HFFc6 (cell line): ENCODE data around the gene C1orf210. TPM values are rescaled to one million over a fixed set of nuclear protein-coding genes. Genes with fewer than 3 reads are reported as not detected.
A peak's percentile ranks its signal among the peaks of the same experiment; 100 is the strongest.

Experiments used
- DNase-seq: peaks from one replicate; pipeline ENCODE4 v3.0.0-alpha.2; 2018
- H3K27ac Mint-ChIP-seq: 2 replicates; pipeline ENCODE4 v1.8.0; 2020; ENCODE audit warnings: mild to moderate bottlenecking, mixed read lengths
- H3K27me3 Mint-ChIP-seq: 2 replicates; pipeline ENCODE4 v1.8.0; 2021; ENCODE audit warnings: mild to moderate bottlenecking, moderate library complexity, mixed read lengths; ENCODE audit not compliant: insufficient read depth
- H3K36me3 Mint-ChIP-seq: 2 replicates; pipeline ENCODE4 v1.8.0; 2021; ENCODE audit warnings: low read depth, mixed read lengths
- H3K4me1 Mint-ChIP-seq: 2 replicates; pipeline ENCODE4 v1.8.0; 2020; ENCODE audit warnings: low read depth, mixed read lengths
- H3K4me3 Mint-ChIP-seq: 2 replicates; pipeline ENCODE4 v1.8.0; 2020; ENCODE audit warnings: mild to moderate bottlenecking, moderate library complexity, mixed read lengths
- H3K9me3 Mint-ChIP-seq: 2 replicates; pipeline ENCODE4 v1.8.0; 2020; ENCODE audit warnings: mild to moderate bottlenecking, mixed read lengths
- CTCF ChIP-seq: fragments of 200-600 bp; sonication (generic); IDR thresholded peaks from 2 replicates; pipeline ENCODE4 v1.5.0; 2021; ENCODE audit warnings: antibody characterized with exemption, mild to moderate bottlenecking
- total RNA-seq, 6 experiments: library from RNA; stranded (reverse); fragmentation: NEBNext Ultra II Directional; extraction: Animal tissue kit (Norgen Biotek cat#: 25700); gene quantifications; 2 replicates in 1 of 6; 3 replicates in 5 of 6; pipeline ENCODE4 v1.2.3, GENCODE V29; 2021

The C1orf210 gene
- total RNA-seq, 6 experiments from 2014 or later, result not detected

GRCh38 chr1:43246466-43247213, 38.7 kb downstream of the C1orf210 start:
- H3K4me3 Mint-ChIP-seq, result no peak overlapping the region
- H3K4me1 Mint-ChIP-seq, result peaks cover 5% of the 10 kb centered on the region
- peaks cover 45% of the 10 kb centered on the region for H3K9me3 Mint-ChIP-seq
- peaks cover 17% of the 10 kb centered on the region for H3K36me3 Mint-ChIP-seq
- peaks cover 15% of the 10 kb centered on the region for H3K27me3 Mint-ChIP-seq
- H3K27ac Mint-ChIP-seq, result no peak overlapping the region
- TF ChIP-seq CTCF, result no peak
- no peak for DNase-seq

- no peak overlapping the region for H3K4me3 Mint-ChIP-seq
- peaks cover 22% of the 10 kb centered on the region for H3K36me3 Mint-ChIP-seq
- H3K4me1 Mint-ChIP-seq, result peaks cover 14% of the 10 kb centered on the region
- peaks cover 7% of the 10 kb centered on the region for H3K27me3 Mint-ChIP-seq
- H3K27ac Mint-ChIP-seq, result no peak overlapping the region
- DNase-seq, result no peak
- TF ChIP-seq CTCF, result no peak
- peaks cover 31% of the 10 kb centered on the region for H3K9me3 Mint-ChIP-seq
These were observed 42.1 kb downstream of the C1orf210 start for GRCh38 chr1:43243299-43243698.

- peaks cover 29% of the 10 kb centered on the region for H3K4me1 Mint-ChIP-seq
- peaks cover 9% of the 10 kb centered on the region for H3K36me3 Mint-ChIP-seq
- H3K9me3 Mint-ChIP-seq, result peaks cover 13% of the 10 kb centered on the region
- H3K27ac Mint-ChIP-seq, result no peak overlapping the region
- H3K27me3 Mint-ChIP-seq, result peaks cover 4% of the 10 kb centered on the region
- peak; percentile 23 for DNase-seq
- no peak overlapping the region for H3K4me3 Mint-ChIP-seq
- TF ChIP-seq CTCF, result no peak
These were observed 44.0 kb downstream of the C1orf210 start for GRCh38 chr1:43241413-43241836.

- peaks cover 29% of the 10 kb centered on the region for H3K4me1 Mint-ChIP-seq
These were observed 45.9 kb downstream of the C1orf210 start for GRCh38 chr1:43239484-43239883.

GRCh38 chr1:43238991-43239469, 46.4 kb downstream of the C1orf210 start:
- Mint-ChIP-seq H3K27me3 (peaks cover 2% of the 10 kb centered on the region), H3K4me3 (no peak overlapping the region), H3K9me3 (no peaks in the 10 kb centered on the region), H3K36me3 (peaks cover 5% of the 10 kb centered on the region; the same call in 1 of the 2 replicates), H3K27ac (no peak overlapping the region), H3K4me1 (peaks cover 29% of the 10 kb centered on the region)
- DNase-seq, result no peak
- no peak for TF ChIP-seq CTCF

More at GRCh38 chr1:43239484-43239883, 45.9 kb downstream of the C1orf210 start:
- DNase-seq, result no peak
- Mint-ChIP-seq H3K4me3 (no peak overlapping the region), H3K27ac (no peak overlapping the region), H3K27me3 (peaks cover 2% of the 10 kb centered on the region), H3K9me3 (no peaks in the 10 kb centered on the region), H3K36me3 (peaks cover 5% of the 10 kb centered on the region; the same call in 1 of the 2 replicates)
- no peak for TF ChIP-seq CTCF
